ENCODE data around the gene DMAC2L. TPM values are rescaled to one million over a fixed set of nuclear protein-coding genes. Genes with fewer than 3 reads are reported as not detected.

The DMAC2L gene
- polyA plus RNA-seq, 1 donor from 2014 or later, result 17.1 TPM

DNA sequence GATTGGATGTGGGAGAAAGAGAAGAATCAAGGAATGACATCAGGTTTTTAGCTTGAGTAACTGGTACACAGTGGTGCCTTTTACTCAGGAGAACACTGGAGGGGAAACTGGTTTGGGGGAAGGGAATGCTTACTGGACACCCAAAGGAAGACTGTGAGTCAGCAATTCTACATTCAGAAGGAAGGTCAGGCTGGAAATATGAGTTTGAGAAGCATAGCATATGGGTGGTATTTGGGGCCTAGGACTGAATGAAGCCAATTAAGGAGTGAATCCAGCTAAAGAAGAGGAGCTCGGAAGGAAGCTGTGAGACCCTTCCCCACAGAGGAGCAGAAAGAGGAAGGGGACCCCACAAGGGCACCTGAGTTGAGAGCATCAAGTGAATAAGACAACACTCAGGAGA lies 35.4 kb downstream of the DMAC2L start:
- Histone ChIP-seq H3K4me3 (ENCODE audit: low read length) (no peak overlapping the region), H4K20me1 (ENCODE audit: insufficient read depth) (no peaks in the 10 kb centered on the region), H3K79me2 (replicated peaks; ENCODE audit: insufficient read depth, low read length) (no peaks in the 10 kb centered on the region), H3K27ac (ENCODE audit: low read length) (no peak overlapping the region), H3K36me3 (ENCODE audit: insufficient read depth, low read length) (no peaks in the 10 kb centered on the region), H3K9me3 (ENCODE audit: low read length) (no peaks in the 10 kb centered on the region), H3F3A (ENCODE audit: insufficient read depth, low read length, poor library complexity, severe bottlenecking) (no peaks in the 10 kb centered on the region), H2AFZ (ENCODE audit: low read depth, low read length) (no peak overlapping the region), H3K27me3 (ENCODE audit: insufficient read depth, low read depth, low read length) (no peaks in the 10 kb centered on the region), H3K9ac (ENCODE audit: low read length) (no peak overlapping the region), H3K4me2 (ENCODE audit: low read length) (no peak overlapping the region), H3K9me2 (ENCODE audit: insufficient read depth, low read length) (no peaks in the 10 kb centered on the region)
- TF ChIP-seq EP300 (conservative IDR thresholded peaks at IDR 0.05; ENCODE audit: poor library complexity, severe bottlenecking) (no peak), CTCF (IDR thresholded peaks at IDR 0.05; ENCODE audit: poor library complexity, severe bottlenecking) (no peak), POLR2AphosphoS5 (IDR thresholded peaks at IDR 0.05) (no peak), TAF1 (IDR thresholded peaks at IDR 0.05; ENCODE audit: low read depth) (no peak), EZH2 (IDR thresholded peaks at IDR 0.05; ENCODE audit: borderline replicate concordance, insufficient read depth, low read length, poor library complexity, severe bottlenecking) (no peak), MXI1 (conservative IDR thresholded peaks at IDR 0.05; ENCODE audit: poor library complexity, severe bottlenecking) (no peak), SMC3 (conservative IDR thresholded peaks at IDR 0.05; ENCODE audit: poor library complexity) (no peak), RAD21 (conservative IDR thresholded peaks at IDR 0.05) (no peak)
- TF ChIP-seq, protein P1, sequence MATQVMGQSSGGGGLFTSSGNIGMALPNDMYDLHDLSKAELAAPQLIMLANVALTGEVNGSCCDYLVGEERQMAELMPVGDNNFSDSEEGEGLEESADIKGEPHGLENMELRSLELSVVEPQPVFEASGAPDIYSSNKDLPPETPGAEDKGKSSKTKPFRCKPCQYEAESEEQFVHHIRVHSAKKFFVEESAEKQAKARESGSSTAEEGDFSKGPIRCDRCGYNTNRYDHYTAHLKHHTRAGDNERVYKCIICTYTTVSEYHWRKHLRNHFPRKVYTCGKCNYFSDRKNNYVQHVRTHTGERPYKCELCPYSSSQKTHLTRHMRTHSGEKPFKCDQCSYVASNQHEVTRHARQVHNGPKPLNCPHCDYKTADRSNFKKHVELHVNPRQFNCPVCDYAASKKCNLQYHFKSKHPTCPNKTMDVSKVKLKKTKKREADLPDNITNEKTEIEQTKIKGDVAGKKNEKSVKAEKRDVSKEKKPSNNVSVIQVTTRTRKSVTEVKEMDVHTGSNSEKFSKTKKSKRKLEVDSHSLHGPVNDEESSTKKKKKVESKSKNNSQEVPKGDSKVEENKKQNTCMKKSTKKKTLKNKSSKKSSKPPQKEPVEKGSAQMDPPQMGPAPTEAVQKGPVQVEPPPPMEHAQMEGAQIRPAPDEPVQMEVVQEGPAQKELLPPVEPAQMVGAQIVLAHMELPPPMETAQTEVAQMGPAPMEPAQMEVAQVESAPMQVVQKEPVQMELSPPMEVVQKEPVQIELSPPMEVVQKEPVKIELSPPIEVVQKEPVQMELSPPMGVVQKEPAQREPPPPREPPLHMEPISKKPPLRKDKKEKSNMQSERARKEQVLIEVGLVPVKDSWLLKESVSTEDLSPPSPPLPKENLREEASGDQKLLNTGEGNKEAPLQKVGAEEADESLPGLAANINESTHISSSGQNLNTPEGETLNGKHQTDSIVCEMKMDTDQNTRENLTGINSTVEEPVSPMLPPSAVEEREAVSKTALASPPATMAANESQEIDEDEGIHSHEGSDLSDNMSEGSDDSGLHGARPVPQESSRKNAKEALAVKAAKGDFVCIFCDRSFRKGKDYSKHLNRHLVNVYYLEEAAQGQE (IDR thresholded peaks at IDR 0.05; ENCODE audit: borderline replicate concordance), result no peak

DNA sequence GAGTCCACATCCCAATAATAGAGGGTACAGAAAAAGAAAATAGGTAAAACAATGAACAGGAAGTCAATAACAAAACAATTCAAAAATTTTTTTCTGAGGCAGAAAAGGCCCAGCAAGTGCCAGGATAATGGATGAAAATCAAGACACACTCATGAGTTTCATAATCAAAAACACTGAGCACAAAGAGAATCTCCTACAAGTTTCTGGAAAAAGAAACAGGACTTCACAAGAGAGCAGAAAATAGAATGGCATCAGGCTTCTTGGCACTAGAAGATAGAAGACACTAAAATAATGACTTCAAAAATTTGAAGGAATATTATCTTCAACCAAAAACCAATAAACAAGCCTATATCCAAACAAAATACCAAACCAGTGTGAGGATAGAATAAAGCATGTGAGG lies 36.8 kb downstream of the DMAC2L start:
- no peak overlapping the region for H2AFZ ChIP-seq (ENCODE audit: low read depth, low read length)
- H3K9ac ChIP-seq (ENCODE audit: low read length), result no peak overlapping the region
- no peaks in the 10 kb centered on the region for H3K9me2 ChIP-seq (ENCODE audit: insufficient read depth, low read length)
- no peak overlapping the region for H3K4me2 ChIP-seq (ENCODE audit: low read length)
- H4K20me1 ChIP-seq (ENCODE audit: insufficient read depth), result no peaks in the 10 kb centered on the region
- no peaks in the 10 kb centered on the region for H3K9me3 ChIP-seq (ENCODE audit: low read length)
- no peaks in the 10 kb centered on the region for H3K36me3 ChIP-seq (ENCODE audit: insufficient read depth, low read length)
- no peak overlapping the region for H3K4me3 ChIP-seq (ENCODE audit: low read length)
- no peaks in the 10 kb centered on the region for H3K27me3 ChIP-seq (ENCODE audit: insufficient read depth, low read depth, low read length)
- no peak for TF ChIP-seq TAF1 (IDR thresholded peaks at IDR 0.05; ENCODE audit: low read depth)
- no peak for TF ChIP-seq EZH2 (IDR thresholded peaks at IDR 0.05; ENCODE audit: borderline replicate concordance, insufficient read depth, low read length, poor library complexity, severe bottlenecking)
- no peak for TF ChIP-seq POLR2AphosphoS5 (IDR thresholded peaks at IDR 0.05)
- no peak for TF ChIP-seq RAD21 (conservative IDR thresholded peaks at IDR 0.05)
- no peak for TF ChIP-seq SMC3 (conservative IDR thresholded peaks at IDR 0.05; ENCODE audit: poor library complexity)
- TF ChIP-seq, protein P1 (IDR thresholded peaks at IDR 0.05; ENCODE audit: borderline replicate concordance), result no peak
- TF ChIP-seq EP300 (conservative IDR thresholded peaks at IDR 0.05; ENCODE audit: poor library complexity, severe bottlenecking), result no peak
- no peak for TF ChIP-seq MXI1 (conservative IDR thresholded peaks at IDR 0.05; ENCODE audit: poor library complexity, severe bottlenecking)
- no peak for TF ChIP-seq CTCF (IDR thresholded peaks at IDR 0.05; ENCODE audit: poor library complexity, severe bottlenecking)
- H3K79me2 ChIP-seq (replicated peaks; ENCODE audit: insufficient read depth, low read length), result no peaks in the 10 kb centered on the region
- no peak overlapping the region for H3K27ac ChIP-seq (ENCODE audit: low read length)
- H3F3A ChIP-seq (ENCODE audit: insufficient read depth, low read length, poor library complexity, severe bottlenecking), result no peaks in the 10 kb centered on the region
